Heart left ventricle (tissue), 16 donors: ENCODE measurements around the gene NCK2. TPM values are rescaled to one million over a fixed set of nuclear protein-coding genes. Genes with fewer than 3 reads are reported as not detected.

ENCODE experiments used
- ATAC-seq, 4 donors: fragments of 200-7000 bp; cut with Tn5 transposase; one replicate each; pipeline ENCODE4 v1.9.1; 2020 to 2022; ENCODE audit warnings: moderate library complexity in 4 of 4, mild to moderate bottlenecking in 3 of 4, moderate number of reproducible peaks in 1 of 4
- DNase-seq, 5 donors: peaks; one replicate each; pipeline ENCODE4 v3.0.0-alpha.2; 2020
- H3K27ac ChIP-seq, 12 donors: fragments of 200-600 bp; sonication (generic) in 4 of 12; one replicate each; pipeline versions ENCODE4 v1.5.0 to v1.8.0; 2016 to 2022; ENCODE audit warnings: mild to moderate bottlenecking in 2 of 12
- H3K27me3 ChIP-seq, 9 donors: fragments of 200-600 bp; sonication (generic) in 2 of 9; one replicate each; pipeline versions ENCODE4 v1.5.1 to v1.8.0; 2016 to 2022; ENCODE audit warnings: mild to moderate bottlenecking in 3 of 9
- H3K36me3 ChIP-seq, 9 donors: fragments of 200-600 bp; sonication (generic) in 2 of 9; one replicate each; pipeline versions ENCODE4 v1.5.0 to v1.8.0; 2018 to 2022; ENCODE audit warnings: mild to moderate bottlenecking in 2 of 9
- H3K4me1 ChIP-seq, 12 donors: fragments of 200-600 bp; sonication (generic) in 4 of 12; one replicate each; pipeline versions ENCODE4 v1.5.0 to v1.8.0; 2016 to 2022; ENCODE audit warnings: mild to moderate bottlenecking in 3 of 12
- H3K4me3 ChIP-seq, 12 donors: fragments of 200-600 bp; sonication (generic) in 4 of 12; one replicate each; pipeline versions ENCODE4 v1.5.0 to v1.8.0; 2017 to 2022; ENCODE audit warnings: mild to moderate bottlenecking in 9 of 12, moderate library complexity in 4 of 12
- H3K9me3 ChIP-seq, 12 donors: fragments of 200-600 bp; sonication (generic) in 4 of 12; one replicate each; pipeline versions ENCODE4 v1.5.0 to v1.8.0; 2016 to 2022; ENCODE audit warnings: mild to moderate bottlenecking in 1 of 12
- POLR2A ChIP-seq, 2 donors: fragments of 450-650 bp; IDR thresholded peaks; one replicate each; pipeline ENCODE4 v1.6.1; 2017; ENCODE audit warnings: antibody characterized with exemption in 2 of 2, mild to moderate bottlenecking in 2 of 2, moderate library complexity in 2 of 2
- WGBS, 4 donors: extraction: QIAGEN DNeasy Blood & Tissue Kit in 2 of 4; methylation state at CpG; one replicate each; pipeline versions ENCODE4 v1.1.5 to v1.1.7; 2013 to 2018; 5-methylcytosine and 5-hydroxymethylcytosine counted together
- intact Hi-C, 10 donors: fragments of 100-400 bp; cut with DNase I; formaldehyde crosslinking; loops; one replicate each; pipeline versions ENCODE4 v1.11.1 to v1.14.2; 2022
- polyA plus RNA-seq, 2 donors: library from polyadenylated mRNA; stranded (reverse); fragments of 200-250 nt; gene quantifications; one replicate each; pipeline ENCODE4 v1.2.3, GENCODE V29; 2013
- total RNA-seq, 9 donors: library from RNA; depleted of rRNA in 2 of 9; stranded (reverse); fragments of >200 nt in 2 of 9; fragmentation: NEBNext Ultra II Directional in 3 of 9; extraction: Animal tissue kit (Norgen Biotek cat#: 25700) in 3 of 9; gene quantifications; one replicate each; pipeline versions ENCODE4 v1.1.0 to v1.2.4, GENCODE V29; 2016 to 2023
- TF ChIP-seq, protein P1 (sequence below), 12 donors: fragments of 200-600 bp; sonication (generic) in 4 of 12; IDR thresholded peaks; one replicate each; pipeline versions ENCODE4 v1.5.0 to v1.8.0; 2018 to 2022; ENCODE audit warnings: antibody characterized with exemption in 12 of 12, mild to moderate bottlenecking in 5 of 12
- donor health status: ischemic (EF 13 %, LVEDD 7.1; RV severe dilation, severe dysfunction).
- donor health status: healthy with polysubstance abuse.
- donor health status: DM: no; HTN: yes; CAD: no.
- donor health status: DM: no; HTN: no; CAD: no.
- donor health status: ischemic (EF 25% LVEDD 6.9; RV normal size, moderate dysfunction).
- donor health status: ischemic (EF 25% LVEDD 5.7; RV mildly dilated, moderate dysfunction).
- donor health status: healthy.
- donor health status: DM: yes; HTN: yes; CAD: no.
- donor health status: ischemic (EF 35%, LVEDD 5.7; RV mildly dilated, moderate dysfunction).
- donor health status: nonischemic (EF 11% LVEDD 7.7; RV severe dilation, severe dysfunction).
- donor health status: DM: yes; HTN: yes; CAD: no.
- donor health status: PGD.
- donor health status: ischemic (EF 29% LVEDD 5.4; RV normal size, mild dysfunction).
- donor health status: nonischemic (EF 23%, LVEDD 6.1; RV moderate dilation, normal function).

The NCK2 gene
- total and polyA plus RNA-seq, 11 donors = 22.6 to 54.2 (median 33.4) TPM

DNA sequence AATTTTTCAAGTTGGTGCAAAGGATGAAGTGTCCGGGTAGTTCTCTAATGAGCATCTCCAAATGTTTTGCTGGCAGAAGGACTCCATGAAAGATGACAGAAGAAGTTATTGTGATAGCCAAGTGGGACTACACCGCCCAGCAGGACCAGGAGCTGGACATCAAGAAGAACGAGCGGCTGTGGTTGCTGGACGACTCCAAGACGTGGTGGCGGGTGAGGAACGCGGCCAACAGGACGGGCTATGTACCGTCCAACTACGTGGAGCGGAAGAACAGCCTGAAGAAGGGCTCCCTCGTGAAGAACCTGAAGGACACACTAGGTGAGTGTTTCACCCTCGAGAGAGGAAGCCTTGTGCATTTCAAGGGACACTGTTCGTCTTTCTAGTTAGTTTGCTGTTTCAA, 110.3 kb downstream of the NCK2 start:
- Histone ChIP-seq H3K27me3 (no peaks in the 10 kb centered on the region), H3K9me3 (no peaks in the 10 kb centered on the region), H3K4me1 (peaks cover 0 to 44% (median 0%) of the 10 kb centered on the region in 12 donors), H3K27ac (no peak overlapping the region), H3K4me3 (no peak overlapping the region), H3K36me3 (peaks cover 0 to 23% (median 3%) of the 10 kb centered on the region in 9 donors)
- intact Hi-C loops = no loop called here
- TF ChIP-seq POLR2A (IDR thresholded peaks at IDR 0.05) = no peak
- TF ChIP-seq, protein P1, sequence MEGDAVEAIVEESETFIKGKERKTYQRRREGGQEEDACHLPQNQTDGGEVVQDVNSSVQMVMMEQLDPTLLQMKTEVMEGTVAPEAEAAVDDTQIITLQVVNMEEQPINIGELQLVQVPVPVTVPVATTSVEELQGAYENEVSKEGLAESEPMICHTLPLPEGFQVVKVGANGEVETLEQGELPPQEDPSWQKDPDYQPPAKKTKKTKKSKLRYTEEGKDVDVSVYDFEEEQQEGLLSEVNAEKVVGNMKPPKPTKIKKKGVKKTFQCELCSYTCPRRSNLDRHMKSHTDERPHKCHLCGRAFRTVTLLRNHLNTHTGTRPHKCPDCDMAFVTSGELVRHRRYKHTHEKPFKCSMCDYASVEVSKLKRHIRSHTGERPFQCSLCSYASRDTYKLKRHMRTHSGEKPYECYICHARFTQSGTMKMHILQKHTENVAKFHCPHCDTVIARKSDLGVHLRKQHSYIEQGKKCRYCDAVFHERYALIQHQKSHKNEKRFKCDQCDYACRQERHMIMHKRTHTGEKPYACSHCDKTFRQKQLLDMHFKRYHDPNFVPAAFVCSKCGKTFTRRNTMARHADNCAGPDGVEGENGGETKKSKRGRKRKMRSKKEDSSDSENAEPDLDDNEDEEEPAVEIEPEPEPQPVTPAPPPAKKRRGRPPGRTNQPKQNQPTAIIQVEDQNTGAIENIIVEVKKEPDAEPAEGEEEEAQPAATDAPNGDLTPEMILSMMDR (IDR thresholded peaks at IDR 0.05) = no peak
- ATAC-seq (peak in 1 of 4 donors; percentile 56), DNase-seq (no peak)
- 89 to 93% (median 91%) methylated on average over 16 of the region's 16 CpGs for WGBS, 4 donors

DNA sequence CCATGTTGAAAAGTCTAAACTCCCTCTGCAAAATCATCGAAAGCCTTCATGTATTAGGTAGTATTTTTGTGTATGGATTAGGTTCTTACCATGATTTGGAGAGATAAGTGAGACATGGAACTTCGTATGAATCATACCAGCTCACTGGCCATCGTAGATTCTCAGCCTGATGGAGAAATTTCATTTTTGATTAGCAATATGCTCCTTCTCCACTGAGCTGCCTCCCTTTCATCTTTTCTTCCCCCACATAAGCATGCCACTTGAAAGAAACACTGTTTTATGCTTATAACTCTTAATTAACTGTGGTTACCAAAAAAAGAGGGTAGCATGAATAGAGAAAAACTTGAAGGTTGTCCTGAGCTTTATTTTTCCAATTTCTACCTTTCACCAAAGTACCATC, 111.9 kb downstream of the NCK2 start:
- intact Hi-C loops = no loop called here
- H3K27me3 ChIP-seq = no peaks in the 10 kb centered on the region
- DNase-seq = no peak
- peak overlapping the region in 1 of 12 donors; percentile 50 for H3K27ac ChIP-seq
- peaks cover 0 to 47% (median 0%) of the 10 kb centered on the region in 12 donors for H3K4me1 ChIP-seq
- TF ChIP-seq, protein P1 (IDR thresholded peaks at IDR 0.05) = no peak
- TF ChIP-seq POLR2A (IDR thresholded peaks at IDR 0.05) = no peak
- WGBS, 4 donors = 87 to 94% (median 89%) methylated on average over 3 of the region's 3 CpGs
- H3K9me3 ChIP-seq = no peaks in the 10 kb centered on the region
- no peak overlapping the region for H3K4me3 ChIP-seq
- no peak for ATAC-seq
- peaks cover 0 to 23% (median 3%) of the 10 kb centered on the region in 9 donors for H3K36me3 ChIP-seq

DNA sequence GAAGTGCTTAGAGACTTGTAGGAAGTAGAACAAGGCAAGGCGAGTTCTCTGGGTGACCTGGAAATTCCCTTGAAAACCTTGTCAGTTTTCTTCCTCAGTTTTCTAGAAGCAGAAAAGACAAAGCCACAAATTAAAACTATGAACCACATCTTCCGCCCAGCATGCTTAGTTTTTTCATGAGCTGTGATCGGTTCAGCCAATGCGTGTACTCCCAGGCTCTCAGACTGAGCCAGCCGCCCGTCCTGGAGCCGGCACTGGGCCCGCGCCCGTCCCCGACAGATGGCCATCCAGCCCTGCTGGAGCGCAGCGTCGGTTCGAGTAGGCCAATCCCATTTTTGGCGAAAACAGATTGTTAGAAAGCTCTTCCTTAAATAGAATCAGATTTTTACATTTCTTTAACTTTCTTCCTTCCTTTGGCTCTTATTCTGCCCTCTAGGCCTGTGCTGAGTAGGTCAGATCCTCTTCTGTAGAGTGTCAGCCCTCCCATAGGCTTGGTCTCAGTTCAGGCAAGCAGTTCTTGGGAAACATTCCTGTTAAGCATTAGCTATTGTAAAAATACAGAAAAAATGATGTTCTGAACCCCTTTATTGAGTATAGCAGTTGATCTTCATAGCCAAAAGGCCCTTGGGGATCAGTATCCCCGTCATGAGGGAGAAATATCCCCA, 112.5 kb downstream of the NCK2 start:
- H3K36me3 ChIP-seq = peaks cover 0 to 23% (median 3%) of the 10 kb centered on the region in 9 donors
- ATAC-seq = no peak

DNA sequence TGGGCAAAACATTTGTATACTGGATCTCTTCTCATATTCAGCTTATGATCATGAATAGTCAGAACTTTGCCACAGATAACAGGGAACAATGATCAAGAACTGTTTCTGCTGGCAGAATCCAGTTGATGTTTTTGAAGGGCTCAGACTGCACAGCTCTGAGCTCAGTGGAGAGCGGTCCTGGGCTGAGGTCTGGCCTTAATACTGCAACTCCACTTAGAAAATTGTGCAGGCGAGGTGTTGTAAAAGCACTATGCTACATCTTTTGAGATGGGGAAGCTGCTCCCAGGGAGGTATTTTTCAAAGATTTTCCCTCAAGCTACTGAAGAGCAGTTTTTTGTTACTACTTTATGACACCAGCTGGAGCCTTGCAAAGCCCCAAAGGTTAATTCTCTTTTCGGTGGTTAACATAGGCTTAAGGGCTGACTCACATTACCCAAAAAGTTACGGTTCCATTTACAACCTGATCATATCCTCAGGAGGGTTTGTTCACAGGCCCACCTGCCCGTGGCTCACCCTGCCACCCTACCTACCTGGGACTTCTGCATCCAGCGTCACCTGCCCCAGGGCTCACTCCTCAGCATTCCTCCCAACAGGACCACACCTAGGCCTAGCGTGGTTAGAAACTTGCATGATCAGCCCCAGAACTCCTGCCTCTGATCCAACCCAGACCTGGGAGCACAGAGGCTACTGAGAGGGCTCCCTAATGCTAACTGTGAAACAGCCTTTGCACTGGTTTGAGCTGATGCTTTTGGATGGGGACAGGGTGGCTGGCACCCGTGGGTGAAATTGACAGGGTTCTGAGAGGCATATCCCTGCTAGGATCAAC, 114.4 kb downstream of the NCK2 start:
- 83 to 89% (median 84%) methylated on average over 8 of the region's 8 CpGs for WGBS, 4 donors
- peaks cover 0 to 23% (median 3%) of the 10 kb centered on the region in 9 donors for H3K36me3 ChIP-seq
- DNase-seq = no peak
- no peak overlapping the region for H3K4me3 ChIP-seq
- intact Hi-C loops = no loop called here
- H3K4me1 ChIP-seq = peaks cover 0 to 41% (median 0%) of the 10 kb centered on the region in 12 donors
- no peaks in the 10 kb centered on the region for H3K27me3 ChIP-seq
- peak overlapping the region in 1 of 12 donors; percentile 7 for H3K27ac ChIP-seq
- TF ChIP-seq, protein P1 (IDR thresholded peaks at IDR 0.05) = no peak
- TF ChIP-seq POLR2A (IDR thresholded peaks at IDR 0.05) = no peak
- H3K9me3 ChIP-seq = no peaks in the 10 kb centered on the region
- no peak for ATAC-seq

More for the DNA sequence above, 112.5 kb downstream of the NCK2 start:
- no peak for TF ChIP-seq POLR2A (IDR thresholded peaks at IDR 0.05)
- no peaks in the 10 kb centered on the region for H3K9me3 ChIP-seq
- intact Hi-C loops = no loop called here
- no peaks in the 10 kb centered on the region for H3K27me3 ChIP-seq
- WGBS, 4 donors = 94 to 97% (median 96%) methylated on average over 17 of the region's 17 CpGs
- H3K4me1 ChIP-seq = peaks cover 0 to 44% (median 0%) of the 10 kb centered on the region in 12 donors
- no peak for DNase-seq
- H3K27ac ChIP-seq = peak overlapping the region in 1 of 12 donors; percentile 42
- H3K4me3 ChIP-seq = no peak overlapping the region
